IMR-90 (cell line): Measurements from ENCODE around the gene CATSPERB. TPM values are rescaled to one million over a fixed set of nuclear protein-coding genes. Genes with fewer than 3 reads are reported as not detected.

ENCODE experiments used
- ATAC-seq: fragments of 200-7000 bp; cut with Tn5 transposase; 2 replicates; pipeline ENCODE4 v1.9.1; 2020; ENCODE audit warnings: low read depth, mild to moderate bottlenecking, moderate library complexity
- BruUV-seq: library from RNA; stranded (reverse); fragments of 400-500 nt; replicated peaks from 2 replicates; lab custom pipeline; 2021; lab: Mats Ljungman, UMichigan
- CTCF ChIA-PET: fragments of 300-600 bp; formaldehyde crosslinking; extraction: SDS; loops from one replicate; lab custom pipeline; 2021; ENCODE audit warnings: antibody characterized with exemption; lab: Yijun Ruan, JAX
- POLR2A ChIA-PET: fragments of 300-600 bp; sonication (Branson Sonifier 250); formaldehyde crosslinking; loops from one replicate; lab custom pipeline; 2022; ENCODE audit warnings: antibody characterized with exemption; ENCODE audit not compliant: unreplicated experiment; lab: Charles Lee
- DNase-seq: peaks from one replicate; pipeline ENCODE4 v3.0.0; 2013
- H2AFZ ChIP-seq: replicated peaks from 2 replicates; pipeline ENCODE3; 2013; ENCODE audit warnings: low read length, mild to moderate bottlenecking; ENCODE audit not compliant: poor library complexity
- H2AK5ac ChIP-seq: 2 replicates; pipeline ENCODE4 v1.6.1; 2013; ENCODE audit warnings: low read depth, low read length, inconsistent platforms
- H2AK9ac ChIP-seq: replicated peaks from 2 replicates; pipeline ENCODE3; 2013; ENCODE audit warnings: mild to moderate bottlenecking, low read depth, low read length, moderate library complexity; ENCODE audit not compliant: poor library complexity
- H2BK120ac ChIP-seq: 2 replicates; pipeline ENCODE4 v1.6.1; 2013; ENCODE audit warnings: low read depth, low read length, inconsistent platforms
- H2BK15ac ChIP-seq: 3 replicates; pipeline ENCODE4 v1.6.1; 2013; ENCODE audit warnings: low read depth, low read length, inconsistent platforms
- H2BK20ac ChIP-seq: 2 replicates; pipeline ENCODE4 v1.6.1; 2013; ENCODE audit warnings: low read depth, mild to moderate bottlenecking, inconsistent platforms, low read length, moderate library complexity
- H2BK5ac ChIP-seq: 2 replicates; pipeline ENCODE4 v1.6.1; 2013; ENCODE audit warnings: mild to moderate bottlenecking, low read depth, low read length, inconsistent platforms; ENCODE audit not compliant: poor library complexity, severe bottlenecking
- H3K14ac ChIP-seq: replicated peaks from 2 replicates; pipeline ENCODE4 v1.6.1; 2013; ENCODE audit warnings: low read depth, low read length, inconsistent platforms
- H3K18ac ChIP-seq: 2 replicates; pipeline ENCODE4 v1.6.1; 2013; ENCODE audit warnings: low read depth, low read length, control low read depth
- H3K23ac ChIP-seq: 2 replicates; pipeline ENCODE4 v1.6.1; 2013; ENCODE audit warnings: low read depth, low read length, inconsistent platforms
- H3K27ac ChIP-seq: 2 replicates; pipeline ENCODE4 v1.5.1; 2013; ENCODE audit warnings: mild to moderate bottlenecking, control low read depth, low read length; ENCODE audit not compliant: insufficient read depth
- H3K27me3 ChIP-seq: 2 replicates; pipeline ENCODE4 v1.6.1; 2013; ENCODE audit warnings: low read length; ENCODE audit not compliant: control insufficient read depth, insufficient read depth
- H3K36me3 ChIP-seq: 2 replicates; pipeline ENCODE4 v1.6.1; 2013; ENCODE audit warnings: low read length, mixed read lengths; ENCODE audit not compliant: control insufficient read depth, insufficient read depth
- H3K4ac ChIP-seq: 2 replicates; pipeline ENCODE4 v1.6.1; 2013; ENCODE audit warnings: low read depth, low read length, inconsistent platforms
- H3K4me1 ChIP-seq: 2 replicates; pipeline ENCODE4 v1.6.1; 2013; ENCODE audit warnings: low read length, mixed read lengths; ENCODE audit not compliant: control insufficient read depth, insufficient read depth
- H3K4me2 ChIP-seq: 2 replicates; pipeline ENCODE4 v1.6.1; 2013; ENCODE audit warnings: low read depth, mild to moderate bottlenecking, control low read depth, low read length, moderate library complexity
- H3K4me3 ChIP-seq: 2 replicates; pipeline ENCODE4 v1.5.1; 2013; ENCODE audit warnings: low read depth, mild to moderate bottlenecking, control low read depth, low read length, moderate library complexity; ENCODE audit not compliant: insufficient read depth
- H3K56ac ChIP-seq: 2 replicates; pipeline ENCODE4 v1.6.1; 2013; ENCODE audit warnings: low read length, inconsistent platforms; ENCODE audit not compliant: insufficient read depth; ENCODE audit errors: extremely low read depth
- H3K79me1 ChIP-seq, 2 experiments: 2 replicates each; pipeline ENCODE4 v1.6.1; 2013; ENCODE audit warnings: low read length in 2 of 2, inconsistent platforms in 1 of 2, low read depth in 1 of 2
- H3K9ac ChIP-seq: 2 replicates; pipeline ENCODE4 v1.6.1; 2013; ENCODE audit warnings: low read depth, low read length, control low read depth
- H3K9me1 ChIP-seq: 2 replicates; pipeline ENCODE4 v1.6.1; 2013; ENCODE audit warnings: low read length, inconsistent platforms; ENCODE audit not compliant: insufficient read depth
- H3K9me3 ChIP-seq: 2 replicates; pipeline ENCODE4 v1.6.1; 2013; ENCODE audit warnings: low read length; ENCODE audit not compliant: control insufficient read depth, insufficient read depth
- H4K20me1 ChIP-seq: 2 replicates; pipeline ENCODE4 v1.6.1; 2013; ENCODE audit warnings: low read length, inconsistent platforms; ENCODE audit not compliant: insufficient read depth
- H4K5ac ChIP-seq: 2 replicates; pipeline ENCODE4 v1.6.1; 2013; ENCODE audit warnings: mild to moderate bottlenecking, low read depth, low read length, control low read depth
- H4K8ac ChIP-seq, 2 experiments: 2 replicates each; pipeline ENCODE4 v1.6.1; 2013; ENCODE audit warnings: low read depth in 2 of 2, low read length in 2 of 2, control low read depth in 1 of 2, inconsistent platforms in 1 of 2
- H4K91ac ChIP-seq: 2 replicates; pipeline ENCODE4 v1.6.1; 2013; ENCODE audit warnings: low read depth, low read length, inconsistent platforms; ENCODE audit not compliant: insufficient read depth
- BHLHE40 ChIP-seq: fragments of 150-350 bp; IDR thresholded peaks from 2 replicates; pipeline ENCODE4 v1.6.1; 2016; ENCODE audit warnings: mild to moderate bottlenecking, low read depth, low read length
- CEBPB ChIP-seq: IDR thresholded peaks from 2 replicates; pipeline ENCODE4 v1.6.1; 2012; ENCODE audit warnings: low read depth, low read length, improper control_type of control experiment
- CHD1 ChIP-seq: IDR thresholded peaks from 2 replicates; pipeline ENCODE4 v1.6.1; 2012; ENCODE audit warnings: low read depth, low read length, improper control_type of control experiment
- ELK1 ChIP-seq: fragments of 150-350 bp; IDR thresholded peaks from 2 replicates; pipeline ENCODE4 v1.6.1; 2016; ENCODE audit warnings: low read depth, mild to moderate bottlenecking, low read length, moderate library complexity, borderline replicate concordance
- FOS ChIP-seq: fragments of 150-350 bp; IDR thresholded peaks from 2 replicates; pipeline ENCODE4 v1.6.1; 2016; ENCODE audit warnings: low read depth, low read length
- MAFK ChIP-seq: IDR thresholded peaks from 2 replicates; pipeline ENCODE4 v1.6.1; 2012; ENCODE audit warnings: low read depth, low read length, improper control_type of control experiment
- MAZ ChIP-seq: IDR thresholded peaks from 2 replicates; pipeline ENCODE4 v1.6.1; 2012; ENCODE audit warnings: low read depth, mild to moderate bottlenecking, low read length, improper control_type of control experiment, moderate library complexity, borderline replicate concordance
- MXI1 ChIP-seq: IDR thresholded peaks from 2 replicates; pipeline ENCODE4 v1.6.1; 2012; ENCODE audit warnings: low read depth, mild to moderate bottlenecking, low read length, moderate library complexity, borderline replicate concordance
- NFE2L2 ChIP-seq: fragments of 150-350 bp; IDR thresholded peaks from 2 replicates; pipeline ENCODE4 v1.6.1; 2016; ENCODE audit warnings: low read depth, mild to moderate bottlenecking, low read length
- POLR2A ChIP-seq: IDR thresholded peaks from 2 replicates; pipeline ENCODE4 v1.6.1; 2012; ENCODE audit warnings: mild to moderate bottlenecking, low read depth, low read length
- RAD21 ChIP-seq: IDR thresholded peaks from 2 replicates; pipeline ENCODE4 v1.6.1; 2012; ENCODE audit warnings: low read length, improper control_type of control experiment
- RCOR1 ChIP-seq: IDR thresholded peaks from 2 replicates; pipeline ENCODE4 v1.6.1; 2012; ENCODE audit warnings: mild to moderate bottlenecking, low read length, improper control_type of control experiment; ENCODE audit not compliant: insufficient replicate concordance
- RFX5 ChIP-seq: IDR thresholded peaks from 2 replicates; pipeline ENCODE4 v1.8.0; 2012; ENCODE audit warnings: low read depth, mild to moderate bottlenecking, low read length, moderate library complexity
- SMC3 ChIP-seq: fragments of 150-350 bp; IDR thresholded peaks from 2 replicates; pipeline ENCODE4 v1.6.1; 2016; ENCODE audit warnings: low read depth, mild to moderate bottlenecking, antibody characterized with exemption, low read length, moderate library complexity
- USF2 ChIP-seq: fragments of 150-350 bp; IDR thresholded peaks from 2 replicates; pipeline ENCODE4 v1.6.1; 2017; ENCODE audit warnings: mild to moderate bottlenecking, antibody characterized with exemption, low read length, low read depth
- WGBS, 2 experiments: methylation state at CpG; one replicate each; pipeline versions ENCODE4 v1.1.5 to v1.1.7; 2013; ENCODE audit warnings: missing lambda C conversion rate in 2 of 2; ENCODE audit not compliant: insufficient read length in 1 of 2; ENCODE audit errors: extremely low coverage in 2 of 2; 5-methylcytosine and 5-hydroxymethylcytosine counted together
- dilution Hi-C: fragments of 300-500 bp; cut with HindIII; formaldehyde crosslinking; loops from one replicate; pipeline ENCODE4 v1.14.3; 2018; ENCODE audit warnings: low sequenced_read_pairs; ENCODE audit not compliant: unreplicated experiment
- in situ Hi-C: fragments of 300-500 bp; cut with MboI; formaldehyde crosslinking; loops from 3 replicates; pipeline ENCODE4 v1.14.3; 2019; ENCODE audit warnings: low sequenced_read_pairs, inconsistent platforms, mixed read lengths
- intact Hi-C: fragments of 100-400 bp; cut with micrococcal nuclease; formaldehyde crosslinking; loops from 2 replicates; pipeline ENCODE4 v1.10.0; 2022
- polyA plus RNA-seq, 3 experiments: library from polyadenylated mRNA; depleted of rRNA; stranded (reverse); fragments of >200 nt; gene quantifications; 2 replicates each; pipeline ENCODE4 v1.2.3, GENCODE V29; 2012; ENCODE audit warnings: low replicate concordance in 1 of 3
- total RNA-seq: library from RNA; depleted of rRNA; stranded (reverse); fragments of >200 nt; gene quantifications from 2 replicates; pipeline ENCODE4 v1.2.3, GENCODE V29; 2012
- TF ChIP-seq, protein P1 (sequence below): conservative IDR thresholded peaks from 2 replicates; pipeline ENCODE4 v1.5.1; 2012; ENCODE audit warnings: mild to moderate bottlenecking, low read depth, low read length, improper control_type of control experiment

Gene CATSPERB
- total and polyA plus RNA-seq, 2 of the 4 experiments (the other 2 are of a cell fraction), result not detected

DNA sequence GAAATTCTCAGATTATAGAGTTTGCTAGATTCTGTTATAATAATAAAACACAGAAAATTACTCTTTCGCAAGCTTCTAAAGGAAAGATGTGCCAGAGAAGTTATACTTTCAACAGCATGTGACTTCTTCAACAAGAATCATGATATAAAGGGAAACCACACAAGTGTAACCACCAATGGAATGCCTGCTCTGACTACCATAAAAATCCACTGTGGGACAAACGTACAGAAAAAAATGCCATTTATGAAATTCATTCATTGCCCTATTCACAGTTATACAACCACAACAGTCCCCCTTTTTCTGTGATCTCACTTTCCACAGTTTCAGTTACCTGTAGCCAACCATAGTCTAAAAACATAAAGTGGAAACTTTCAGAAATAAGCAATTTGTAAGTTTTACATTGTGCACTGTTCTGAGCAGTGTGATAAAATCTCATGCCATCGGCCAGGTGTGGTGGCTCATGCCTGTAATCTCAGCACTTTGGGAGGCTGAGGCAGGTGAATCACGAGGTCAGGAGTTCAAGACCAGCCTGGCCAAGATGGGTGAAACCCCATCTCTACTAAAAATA, 3.2 kb downstream of the CATSPERB start:
- no peak overlapping the region for H2BK20ac ChIP-seq
- no peaks in the 10 kb centered on the region for H4K20me1 ChIP-seq
- H2AK9ac ChIP-seq, result no peak overlapping the region
- no peaks in the 10 kb centered on the region for H3K9me3 ChIP-seq
- H3K9ac ChIP-seq, result no peak overlapping the region
- no peak overlapping the region for H4K5ac ChIP-seq
- H3K9me1 ChIP-seq, result no peaks in the 10 kb centered on the region
- intact Hi-C loops, result no loop called here
- no peak for TF ChIP-seq MAFK
- TF ChIP-seq POLR2A, result no peak
- TF ChIP-seq SMC3, result no peak
- no peak for TF ChIP-seq NFE2L2
- TF ChIP-seq RCOR1, result no peak
- TF ChIP-seq BHLHE40, result no peak
- no peak for TF ChIP-seq FOS
- no peak for TF ChIP-seq USF2
- TF ChIP-seq MXI1, result no peak
- TF ChIP-seq RAD21, result no peak
- TF ChIP-seq MAZ, result no peak
- TF ChIP-seq CEBPB, result no peak
- TF ChIP-seq RFX5, result no peak
- TF ChIP-seq CHD1, result no peak
- TF ChIP-seq, protein P1, sequence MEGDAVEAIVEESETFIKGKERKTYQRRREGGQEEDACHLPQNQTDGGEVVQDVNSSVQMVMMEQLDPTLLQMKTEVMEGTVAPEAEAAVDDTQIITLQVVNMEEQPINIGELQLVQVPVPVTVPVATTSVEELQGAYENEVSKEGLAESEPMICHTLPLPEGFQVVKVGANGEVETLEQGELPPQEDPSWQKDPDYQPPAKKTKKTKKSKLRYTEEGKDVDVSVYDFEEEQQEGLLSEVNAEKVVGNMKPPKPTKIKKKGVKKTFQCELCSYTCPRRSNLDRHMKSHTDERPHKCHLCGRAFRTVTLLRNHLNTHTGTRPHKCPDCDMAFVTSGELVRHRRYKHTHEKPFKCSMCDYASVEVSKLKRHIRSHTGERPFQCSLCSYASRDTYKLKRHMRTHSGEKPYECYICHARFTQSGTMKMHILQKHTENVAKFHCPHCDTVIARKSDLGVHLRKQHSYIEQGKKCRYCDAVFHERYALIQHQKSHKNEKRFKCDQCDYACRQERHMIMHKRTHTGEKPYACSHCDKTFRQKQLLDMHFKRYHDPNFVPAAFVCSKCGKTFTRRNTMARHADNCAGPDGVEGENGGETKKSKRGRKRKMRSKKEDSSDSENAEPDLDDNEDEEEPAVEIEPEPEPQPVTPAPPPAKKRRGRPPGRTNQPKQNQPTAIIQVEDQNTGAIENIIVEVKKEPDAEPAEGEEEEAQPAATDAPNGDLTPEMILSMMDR, result no peak
- no peak for TF ChIP-seq ELK1
- no TSS peak for BruUV-seq
- no peak overlapping the region for H3K14ac ChIP-seq
- no CpG with 5 or more reads among the region's 4 CpGs for WGBS, 2 experiments
- no peak overlapping the region for H3K4me3 ChIP-seq
- no peaks in the 10 kb centered on the region for H3K4me1 ChIP-seq
- DNase-seq, result no peak
- CTCF ChIA-PET, result no interaction called here
- no peaks in the 10 kb centered on the region for H3K27me3 ChIP-seq
- no peak overlapping the region for H3K4ac ChIP-seq
- H2AK5ac ChIP-seq, result no peak overlapping the region
- no peak overlapping the region for H2BK15ac ChIP-seq
- ATAC-seq, result no peak
- H2BK5ac ChIP-seq, result no peak overlapping the region
- no peak overlapping the region for H3K56ac ChIP-seq
- dilution Hi-C loops, result no loop called here
- H3K36me3 ChIP-seq, result no peaks in the 10 kb centered on the region
- no peak overlapping the region for H3K4me2 ChIP-seq
- POLR2A ChIA-PET, result no interaction called here
- H4K8ac ChIP-seq, result no peak overlapping the region
- H4K91ac ChIP-seq, result no peak overlapping the region
- in situ Hi-C loops, result no loop called here
- no peaks in the 10 kb centered on the region for H3K79me1 ChIP-seq
- H2BK120ac ChIP-seq, result no peak overlapping the region
- no peak overlapping the region for H3K18ac ChIP-seq
- no peak overlapping the region for H3K27ac ChIP-seq
- H2AFZ ChIP-seq, result no peak overlapping the region
- H3K23ac ChIP-seq, result no peak overlapping the region
